Hematopoietic multipotent progenitor cell treated with erythropoietin and hydrocortisone succinate and interleukin-3 and kit ligand, for 8 days (in vitro differentiated cells): ENCODE results near the gene NAXD.
"Not testable (repeated sequence)": the region's sequence is repeated elsewhere in the genome, so short reads cannot be mapped to it uniquely, and the experiment has no call there.

Experiments used
- DNase-seq: peaks from one replicate; pipeline ENCODE4 v3.0.0-alpha.2; 2015

NAXD gene

GRCh38 chr13:110597041-110597689, 18.2 kb upstream of the NAXD start:
- no peak for DNase-seq

GRCh38 chr13:110600261-110600819, 15.0 kb upstream of the NAXD start:
- no peak for DNase-seq

- DNase-seq: no peak
Observed at GRCh38 chr13:110600980-110601379, 14.4 kb upstream of the NAXD start.

- no peak for DNase-seq
Observed at GRCh38 chr13:110605132-110605531, 10.2 kb upstream of the NAXD start.

- DNase-seq: not testable (repeated sequence)
Observed at GRCh38 chr13:110606281-110606680, 9.1 kb upstream of the NAXD start.

- no peak for DNase-seq
Observed at GRCh38 chr13:110607675-110608224, 7.6 kb upstream of the NAXD start.

GRCh38 chr13:110610955-110611595, 4.3 kb upstream of the NAXD start:
- DNase-seq: no peak

- no peak for DNase-seq
Observed at GRCh38 chr13:110615005-110615321, 382 bp upstream of the NAXD start.

GRCh38 chr13:110616103-110617101, 1.1 kb downstream of the NAXD start:
- DNase-seq: peak; percentile 34

- peak; percentile 69 for DNase-seq
Observed at GRCh38 chr13:110617321-110618072, 2.2 kb downstream of the NAXD start.

- no peak for DNase-seq
Observed at GRCh38 chr13:110618167-110618566, 2.8 kb downstream of the NAXD start.

GRCh38 chr13:110618780-110619179, 3.4 kb downstream of the NAXD start:
- no peak for DNase-seq

GRCh38 chr13:110620596-110620995, 5.3 kb downstream of the NAXD start:
- no peak for DNase-seq

GRCh38 chr13:110624766-110625756, 9.7 kb downstream of the NAXD start:
- DNase-seq: no peak

GRCh38 chr13:110625771-110626321, 10.5 kb downstream of the NAXD start:
- DNase-seq: no peak

- no peak for DNase-seq
Observed at GRCh38 chr13:110626521-110626920, 11.2 kb downstream of the NAXD start.

- no peak for DNase-seq
Observed at GRCh38 chr13:110627351-110627750, 12.0 kb downstream of the NAXD start.

- DNase-seq: no peak
Observed at GRCh38 chr13:110627761-110628476, 12.6 kb downstream of the NAXD start.

- no peak for DNase-seq
Observed at GRCh38 chr13:110628477-110628793, 13.1 kb downstream of the NAXD start.
